CD4-positive, alpha-beta T cell treated with Interleukin-17A for 1 hour (primary cell): Measurements from ENCODE around the gene LARGE1.

Experiments used
- DNase-seq: peaks from one replicate; pipeline ENCODE4 v3.0.0-alpha.2; 2020

Gene LARGE1

GRCh38 chr22:33811686-33812085 is 108.6 kb downstream of the LARGE1 start:
- DNase-seq = no peak

GRCh38 chr22:33811208-33811607 is 109.1 kb downstream of the LARGE1 start:
- DNase-seq = no peak

- DNase-seq = no peak
Observed at GRCh38 chr22:33807470-33807869, 112.8 kb downstream of the LARGE1 start.

GRCh38 chr22:33806191-33806590 is 114.1 kb downstream of the LARGE1 start:
- no peak for DNase-seq

- DNase-seq = no peak
Observed at GRCh38 chr22:33803371-33804282, 116.6 kb downstream of the LARGE1 start.

DNA sequence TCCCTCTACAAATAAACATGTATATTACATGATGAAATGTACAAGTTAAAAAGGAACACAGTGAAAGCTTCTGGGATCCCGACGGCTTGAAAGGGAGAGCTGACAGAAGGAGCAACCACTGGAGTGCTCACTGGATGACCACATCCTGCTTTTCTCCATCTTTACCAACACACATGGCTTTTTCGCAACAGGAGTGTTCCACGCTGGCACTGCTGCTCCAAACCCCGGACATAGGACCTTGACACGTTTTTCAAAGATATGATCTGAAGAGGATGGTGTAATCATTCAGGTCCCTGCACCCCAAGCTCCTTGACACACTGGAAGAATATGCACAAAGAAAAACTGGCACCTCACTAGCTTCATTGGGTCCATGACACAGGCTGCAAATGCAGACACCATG is 121.9 kb downstream of the LARGE1 start:
- no peak for DNase-seq

GRCh38 chr22:33796494-33796893 is 123.8 kb downstream of the LARGE1 start:
- DNase-seq = no peak

DNA sequence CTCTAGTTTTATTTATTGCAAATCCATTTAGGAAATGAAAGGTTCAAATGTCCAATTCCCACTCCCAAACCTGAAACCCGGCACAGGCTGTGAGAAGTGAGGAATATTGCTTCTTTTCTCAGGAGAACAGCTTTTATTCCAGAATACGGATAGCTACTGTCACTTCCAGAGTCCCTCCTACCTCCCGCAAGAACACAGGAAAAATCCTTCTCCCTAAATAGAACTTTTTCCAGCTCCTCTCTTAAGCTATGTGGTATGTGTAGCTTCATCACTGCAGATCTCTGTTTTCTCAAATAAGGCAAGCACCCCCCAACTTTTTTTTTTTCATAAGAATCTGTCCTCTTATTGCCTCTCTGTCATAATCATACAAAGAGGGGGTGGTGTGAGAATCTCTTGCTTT is 126.8 kb downstream of the LARGE1 start:
- DNase-seq = no peak

GRCh38 chr22:33792832-33793231 is 127.4 kb downstream of the LARGE1 start:
- no peak for DNase-seq

- DNase-seq = no peak
Observed at GRCh38 chr22:33789690-33790253, 130.5 kb downstream of the LARGE1 start.

- DNase-seq = no peak
Observed at GRCh38 chr22:33788927-33789326, 131.3 kb downstream of the LARGE1 start.

- no peak for DNase-seq
Observed at GRCh38 chr22:33787645-33788456, 132.4 kb downstream of the LARGE1 start.

DNA sequence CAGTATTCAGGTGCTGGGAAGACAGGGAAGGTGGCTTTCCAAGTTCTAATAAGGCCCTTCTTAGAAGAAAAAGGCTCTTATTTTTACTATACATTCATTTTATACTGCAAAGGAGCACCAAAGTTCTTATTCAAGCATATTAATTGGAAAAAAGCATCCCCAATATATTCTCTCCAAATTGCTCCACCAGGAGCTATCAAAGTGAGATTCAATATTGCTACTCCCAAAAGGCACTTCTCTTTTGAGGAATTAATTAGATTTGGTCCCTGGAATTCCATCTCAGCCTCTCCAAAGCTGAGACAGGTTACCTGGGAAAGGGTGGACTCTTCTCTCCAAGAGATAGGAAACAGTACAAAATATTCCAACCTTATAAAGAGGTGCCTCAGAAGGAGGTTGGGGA is 134.1 kb downstream of the LARGE1 start:
- no peak for DNase-seq

- no peak for DNase-seq
Observed at GRCh38 chr22:33785283-33785968, 134.8 kb downstream of the LARGE1 start.

GRCh38 chr22:33781411-33781810 is 138.9 kb downstream of the LARGE1 start:
- DNase-seq = no peak

DNA sequence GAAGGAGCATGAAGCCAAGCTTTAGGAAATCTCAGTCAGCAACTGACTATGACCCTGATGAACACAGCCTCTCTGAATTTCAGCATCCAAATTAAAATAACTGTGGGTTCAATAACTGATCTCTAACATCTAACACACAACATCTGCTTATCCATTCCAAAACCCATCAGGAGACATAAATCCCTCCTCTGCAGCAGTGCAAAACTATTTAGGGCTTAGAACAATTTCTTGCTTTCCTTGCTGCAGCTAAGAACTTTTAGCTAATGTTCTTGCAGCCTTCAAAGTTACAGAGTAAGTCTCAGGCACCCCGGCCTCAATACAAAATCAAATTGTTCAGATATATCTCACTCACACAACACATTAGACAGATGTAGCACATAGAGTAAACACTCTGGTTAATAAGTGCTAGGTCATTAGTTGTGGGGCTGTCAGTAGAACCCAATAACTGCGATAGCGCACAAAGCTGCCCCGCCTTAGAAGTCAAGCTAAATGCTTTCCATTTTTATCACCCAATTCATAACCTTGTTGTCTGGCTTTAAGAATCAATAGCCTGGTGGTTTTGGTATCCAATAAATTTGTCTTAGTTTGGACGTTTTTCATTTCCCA is 139.6 kb downstream of the LARGE1 start:
- no peak for DNase-seq

GRCh38 chr22:33779243-33779642 is 141.0 kb downstream of the LARGE1 start:
- no peak for DNase-seq

DNA sequence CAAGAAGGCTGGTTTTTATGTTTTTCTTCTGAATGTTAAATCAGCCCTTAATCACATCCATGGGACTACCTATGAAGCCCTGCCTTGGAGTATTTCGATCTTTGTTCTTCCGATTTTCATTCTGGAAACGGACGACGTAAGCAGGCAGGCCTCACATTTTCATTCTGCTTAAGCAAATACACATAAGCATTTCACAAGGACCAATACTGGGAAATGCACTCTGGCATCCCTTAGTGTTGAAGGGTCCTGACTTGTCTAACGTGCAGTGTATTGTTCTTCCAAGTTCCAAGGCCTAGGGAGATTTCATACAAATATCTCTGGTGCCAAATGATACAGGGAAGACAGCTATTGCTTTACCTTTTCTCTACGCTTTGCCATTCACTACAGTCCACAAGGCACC is 143.8 kb downstream of the LARGE1 start:
- no peak for DNase-seq

DNA sequence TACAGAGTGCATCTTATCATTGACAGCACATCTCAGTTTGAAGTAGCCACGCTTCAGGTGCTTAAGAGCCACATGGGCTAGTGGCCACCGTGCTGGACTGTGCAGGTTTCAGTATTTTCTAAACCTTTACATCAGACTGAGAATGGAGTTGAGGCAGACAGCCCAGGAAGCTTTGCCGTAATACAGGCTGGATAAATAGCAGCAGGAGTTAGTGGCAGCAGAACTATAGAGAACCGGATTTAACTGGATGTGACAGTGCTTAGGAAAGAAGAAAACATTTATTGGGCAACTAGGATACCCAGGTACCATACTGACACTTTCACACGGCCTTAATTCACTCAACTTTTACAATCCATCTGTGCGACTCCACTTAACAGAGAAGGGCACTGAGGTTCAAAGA is 145.5 kb downstream of the LARGE1 start:
- DNase-seq = no peak

DNA sequence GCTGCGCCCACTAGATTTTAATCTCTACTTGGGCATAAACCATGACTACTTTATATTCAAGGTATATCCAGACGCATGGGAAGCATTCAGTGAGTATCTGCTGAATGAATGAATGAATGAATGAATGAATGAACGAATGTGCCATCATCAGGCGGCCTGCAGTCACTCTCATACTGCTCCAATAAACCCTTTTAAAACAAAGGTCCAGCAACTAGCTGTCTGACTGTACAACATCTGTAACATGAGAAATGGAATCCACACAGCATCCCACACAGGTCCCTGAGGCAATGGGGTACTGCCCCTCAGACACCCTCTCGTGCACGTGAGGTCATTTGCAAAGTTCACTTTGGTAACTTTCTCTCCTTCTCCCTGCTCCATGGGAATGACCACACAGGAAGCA is 147.5 kb downstream of the LARGE1 start:
- DNase-seq = no peak

DNA sequence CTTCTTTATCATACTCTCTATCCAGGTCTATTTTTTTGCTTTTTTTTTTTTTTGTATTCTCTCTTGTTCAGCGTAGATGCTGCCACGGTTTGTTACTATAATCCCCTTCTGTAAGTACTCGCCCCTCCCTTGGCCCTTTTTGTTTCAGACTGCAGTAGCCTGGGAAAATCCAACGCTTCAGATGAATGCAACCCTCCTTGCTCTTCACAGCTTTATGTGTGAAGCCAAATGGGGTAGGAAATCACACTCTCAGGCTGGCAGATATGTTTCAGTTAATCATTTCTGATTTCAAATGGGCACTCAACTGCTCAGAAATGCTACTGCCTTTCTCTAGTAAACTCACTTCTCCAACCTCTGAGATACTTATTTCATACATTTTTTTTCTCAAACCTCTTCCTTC is 149.1 kb downstream of the LARGE1 start:
- DNase-seq = no peak

GRCh38 chr22:33770723-33771122 is 149.6 kb downstream of the LARGE1 start:
- no peak for DNase-seq

DNA sequence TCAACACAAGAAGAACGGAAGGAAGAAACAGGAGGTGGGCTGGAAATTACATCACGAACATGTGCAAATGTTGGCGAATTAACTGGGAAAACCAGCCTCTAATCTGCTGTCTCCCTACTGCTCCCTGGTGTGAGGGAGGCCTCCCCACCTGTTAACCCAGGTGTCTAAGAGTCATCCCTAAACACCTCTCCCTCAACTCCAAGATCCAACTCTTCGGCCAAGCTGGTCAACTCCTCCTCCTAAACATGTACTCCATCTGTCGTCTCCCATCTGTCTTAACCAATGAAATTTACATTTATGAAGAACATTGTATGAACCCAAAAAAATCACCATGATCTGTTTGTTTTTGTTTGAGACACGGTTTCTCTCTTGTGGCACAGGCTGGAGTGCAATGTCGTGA is 154.2 kb downstream of the LARGE1 start:
- no peak for DNase-seq
